ENCODE data around the gene CBX5. TPM values are rescaled to one million over a fixed set of nuclear protein-coding genes. Genes with fewer than 3 reads are reported as not detected.

CBX5 gene
- total RNA-seq, 2 experiments from 2014 or later, result 38.8 to 38.9 TPM

GRCh38 chr12:54292931-54293241 lies 13.0 kb upstream of the CBX5 start:
- H3K27me3 Mint-ChIP-seq, result peaks cover 4% of the 10 kb centered on the region
- H3K4me1 Mint-ChIP-seq (ENCODE audit: low read depth), result peaks cover 3% of the 10 kb centered on the region
- intact Hi-C loops (cut with DNase I, micrococcal nuclease), result no loop called here
- H3K36me3 Mint-ChIP-seq (ENCODE audit: low read depth), result peaks cover 4% of the 10 kb centered on the region
- Histone ChIP-seq H3K4me1 (ENCODE audit: insufficient read depth, low read length) (peaks cover 3% of the 10 kb centered on the region), H3K27ac (ENCODE audit: low read depth in 1 of 2, low read length in 2 of 2) (no peak overlapping the region), H3K27me3 (ENCODE audit: control insufficient read depth in 1 of 2, insufficient read depth in 2 of 2, low read length in 2 of 2) (no peaks in the 10 kb centered on the region), H3K4me3 (ENCODE audit: low read length) (no peak overlapping the region), H3K36me3 (ENCODE audit: insufficient read depth, low read length) (peaks cover 9% of the 10 kb centered on the region), H3K9me3 (ENCODE audit: control insufficient read depth in 1 of 2, insufficient read depth in 1 of 2, low read length in 2 of 2) (no peaks in the 10 kb centered on the region)
- POLR2A ChIA-PET, result interaction anchor here (0.8 to 6.4 kb wide), 5 partner anchors 8 to 67 kb away, joined by 3 to 54 read pairs (median 5); partner anchors contain the start of genes CBX5, HNRNPA1 and NFE2
- DNase-seq (no peak), ATAC-seq (ENCODE audit: poor library complexity) (no peak)
- CTCF ChIA-PET, result interaction anchor here (1.1 to 2.3 kb wide), 5 partner anchors 14 to 86 kb away, joined by 3 to 7 read pairs (median 4); partner anchors contain the start of gene COPZ1
- TF ChIP-seq CTCF (IDR thresholded peaks at IDR 0.05), result no peak
- H3K4me3 Mint-ChIP-seq, result no peak overlapping the region
- no peak overlapping the region for H3K27ac Mint-ChIP-seq
- H3K9me3 Mint-ChIP-seq, result no peaks in the 10 kb centered on the region

GRCh38 chr12:54292083-54292930 lies 12.4 kb upstream of the CBX5 start:
- intact Hi-C loops (cut with DNase I, micrococcal nuclease), result no loop called here
- Histone ChIP-seq H3K36me3 (ENCODE audit: insufficient read depth, low read length) (peaks cover 15% of the 10 kb centered on the region), H3K27ac (ENCODE audit: low read depth in 1 of 2, low read length in 2 of 2) (no peak overlapping the region), H3K9me3 (ENCODE audit: control insufficient read depth in 1 of 2, insufficient read depth in 1 of 2, low read length in 2 of 2) (no peaks in the 10 kb centered on the region), H3K4me1 (ENCODE audit: insufficient read depth, low read length) (no peaks in the 10 kb centered on the region), H3K4me3 (ENCODE audit: low read length) (no peak overlapping the region), H3K27me3 (ENCODE audit: control insufficient read depth in 1 of 2, insufficient read depth in 2 of 2, low read length in 2 of 2) (no peaks in the 10 kb centered on the region)
- no peak for DNase-seq
- CTCF ChIA-PET, result interaction anchor here (1.1 to 1.9 kb wide), 5 partner anchors 32 to 87 kb away, joined by 4 to 7 read pairs (median 6); partner anchors contain the start of gene COPZ1
- Mint-ChIP-seq H3K4me3 (no peak overlapping the region), H3K36me3 (ENCODE audit: low read depth) (peaks cover 4% of the 10 kb centered on the region), H3K27ac (no peak overlapping the region), H3K9me3 (no peaks in the 10 kb centered on the region), H3K4me1 (ENCODE audit: low read depth) (no peaks in the 10 kb centered on the region), H3K27me3 (peaks cover 4% of the 10 kb centered on the region)
- POLR2A ChIA-PET, result interaction anchor here (1.1 to 6.4 kb wide), 4 partner anchors 9 to 67 kb away, joined by 4 to 54 read pairs (median 6); partner anchors contain the start of genes CBX5, HNRNPA1 and NFE2
- TF ChIP-seq CTCF (IDR thresholded peaks at IDR 0.05), result no peak
- ATAC-seq (ENCODE audit: poor library complexity), result no peak

GRCh38 chr12:54287261-54288157 lies 7.6 kb upstream of the CBX5 start:
- no peak for TF ChIP-seq CTCF (IDR thresholded peaks at IDR 0.05)
- DNase-seq (no peak), ATAC-seq (ENCODE audit: poor library complexity) (no peak)
- H3K4me3 Mint-ChIP-seq, result no peak overlapping the region
- peaks cover 60% of the 10 kb centered on the region for H3K36me3 ChIP-seq (ENCODE audit: insufficient read depth, low read length)
- peaks cover 25% of the 10 kb centered on the region for H3K4me1 ChIP-seq (ENCODE audit: insufficient read depth, low read length)
- CTCF ChIA-PET, result interaction anchor here (1.0 to 1.4 kb wide), 4 partner anchors 7 to 92 kb away, joined by 3 to 5 read pairs (median 4); partner anchors contain the start of gene COPZ1
- peaks cover 4% of the 10 kb centered on the region for H3K36me3 Mint-ChIP-seq (ENCODE audit: low read depth)
- no peaks in the 10 kb centered on the region for H3K9me3 Mint-ChIP-seq
- H3K27ac ChIP-seq (ENCODE audit: low read depth in 1 of 2, low read length in 2 of 2), result no peak overlapping the region
- no peaks in the 10 kb centered on the region for H3K27me3 Mint-ChIP-seq
- POLR2A ChIA-PET, result interaction anchor here (1.1 to 2.6 kb wide), 4 partner anchors 11 to 72 kb away, joined by 4 to 19 read pairs (median 6); partner anchors contain the start of gene COPZ1
- intact Hi-C loops (cut with DNase I, micrococcal nuclease), result loop anchor here in 1 of 2 experiments (5.0 kb wide), 1 partner anchor 155 kb away; no protein-coding TSS in a partner anchor
- peak overlapping the region; percentile 40 for H3K27ac Mint-ChIP-seq
- no peaks in the 10 kb centered on the region for H3K27me3 ChIP-seq (ENCODE audit: control insufficient read depth in 1 of 2, insufficient read depth in 2 of 2, low read length in 2 of 2)
- H3K4me1 Mint-ChIP-seq (ENCODE audit: low read depth), result no peaks in the 10 kb centered on the region
- no peak overlapping the region for H3K4me3 ChIP-seq (ENCODE audit: low read length)
- H3K9me3 ChIP-seq (ENCODE audit: control insufficient read depth in 1 of 2, insufficient read depth in 1 of 2, low read length in 2 of 2), result no peaks in the 10 kb centered on the region
